HG03354 (cell line): ENCODE data around the gene B4GAT1.
"Not testable (repeated sequence)": the region's sequence is repeated elsewhere in the genome, so short reads cannot be mapped to it uniquely, and the experiment has no call there.

Source experiments
- ATAC-seq: cut with Tn5 transposase; IDR thresholded peaks from one replicate; pipeline ENCODE4 v1.9.1; 2021; ENCODE audit warnings: mild to moderate bottlenecking; ENCODE audit not compliant: unreplicated experiment, poor library complexity, severe bottlenecking

Gene B4GAT1

DNA sequence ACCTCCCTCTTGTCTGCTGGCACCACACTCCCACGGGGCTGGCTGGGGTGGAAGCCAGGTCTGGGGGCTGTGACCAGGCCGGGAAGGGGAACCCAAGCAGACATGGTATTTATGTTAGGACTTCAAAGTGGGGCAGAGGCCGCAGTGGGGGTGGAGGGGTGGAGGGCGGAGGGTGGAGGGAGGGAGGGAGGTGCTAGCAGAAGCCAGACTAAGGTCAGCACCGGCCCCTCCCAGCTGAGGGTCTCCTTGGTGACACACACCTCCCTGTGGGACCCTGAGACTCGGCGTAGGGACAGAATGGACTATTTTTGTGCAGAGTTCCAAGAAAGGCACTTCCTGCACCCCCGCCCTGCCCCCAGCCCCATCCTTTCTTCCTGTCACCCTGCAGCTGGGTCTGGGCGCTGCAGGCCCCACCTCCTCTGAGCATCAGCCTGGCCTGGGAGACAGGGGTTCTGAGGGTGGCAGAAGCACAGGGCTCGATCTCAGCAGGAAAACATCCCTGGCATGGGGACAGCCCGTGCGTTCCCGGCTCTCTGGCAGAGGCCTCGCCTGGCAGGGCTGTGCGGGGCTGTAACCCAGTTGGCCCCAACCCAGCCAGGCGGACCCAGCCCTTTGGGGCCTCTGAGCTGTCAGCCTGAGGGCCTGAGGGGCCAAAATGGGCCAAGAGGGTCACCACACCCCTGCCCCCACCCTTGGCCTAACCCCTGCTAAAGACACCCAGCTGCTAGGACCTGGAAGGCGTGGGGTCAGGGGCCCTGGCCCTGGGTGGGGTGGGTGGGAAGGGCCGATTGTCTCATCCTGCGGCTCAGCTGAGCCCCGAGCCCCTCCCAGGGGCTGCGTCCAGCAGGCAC lies 20.9 kb downstream of the B4GAT1 start:
- ATAC-seq, result no peak

DNA sequence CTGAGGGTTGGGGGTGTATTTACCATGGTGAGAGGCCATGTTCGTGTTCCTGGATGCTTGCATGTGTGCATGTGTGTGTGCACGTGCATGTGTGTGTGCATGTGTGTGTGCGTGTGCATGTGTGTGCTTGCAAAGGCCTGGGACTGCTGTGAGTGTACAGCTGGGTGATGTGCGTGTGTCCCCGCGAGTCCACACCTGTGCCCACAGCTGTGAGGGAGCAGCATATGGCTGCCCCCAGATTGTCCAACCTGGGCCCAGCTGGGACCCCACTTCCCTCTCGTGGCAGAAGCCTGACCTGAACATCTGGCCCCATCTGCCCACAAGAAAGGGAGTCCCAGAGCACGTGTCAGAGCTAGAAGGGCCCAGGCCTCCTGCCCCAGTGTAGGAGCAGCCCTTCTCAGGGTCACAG lies 22.2 kb downstream of the B4GAT1 start:
- ATAC-seq, result no peak

DNA sequence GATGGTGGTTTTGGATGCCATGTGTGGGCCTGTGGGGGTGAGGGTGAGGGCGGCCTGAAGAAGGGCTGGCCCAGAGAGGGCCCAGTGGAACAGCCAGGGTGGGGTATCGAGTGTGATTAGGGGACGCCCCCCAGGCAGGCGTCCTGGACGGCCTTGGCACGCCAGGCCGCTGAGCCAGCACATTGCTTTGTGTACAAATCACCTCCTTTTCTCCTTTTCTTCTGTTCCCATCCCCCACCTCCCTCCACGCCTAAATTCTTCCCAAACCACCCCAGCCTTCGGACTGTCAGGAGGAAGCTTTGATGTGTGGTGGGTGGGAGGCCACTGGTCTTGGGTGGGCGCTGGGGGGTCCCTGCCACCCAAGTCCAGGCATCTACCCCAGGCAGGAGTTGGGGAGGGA lies 22.8 kb downstream of the B4GAT1 start:
- ATAC-seq, result no peak

DNA sequence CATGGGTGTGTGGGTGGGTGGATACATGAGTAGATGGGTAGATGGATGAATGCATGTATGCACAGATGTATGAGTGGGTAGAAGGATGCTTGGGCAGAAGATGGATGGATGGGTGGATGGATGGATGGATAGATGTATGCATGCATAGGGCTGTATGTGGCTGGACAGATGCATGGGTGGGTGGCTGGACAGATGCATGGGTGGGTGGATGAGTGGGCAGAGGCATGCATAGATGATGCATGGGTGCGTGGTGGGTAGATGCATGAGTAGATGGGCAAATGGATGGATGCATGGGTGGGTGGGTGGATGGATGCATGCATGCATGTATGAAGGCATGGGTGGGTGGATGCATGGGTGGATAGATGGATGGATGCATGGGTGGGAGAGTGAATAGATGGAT lies 23.7 kb downstream of the B4GAT1 start:
- ATAC-seq, result no peak

DNA sequence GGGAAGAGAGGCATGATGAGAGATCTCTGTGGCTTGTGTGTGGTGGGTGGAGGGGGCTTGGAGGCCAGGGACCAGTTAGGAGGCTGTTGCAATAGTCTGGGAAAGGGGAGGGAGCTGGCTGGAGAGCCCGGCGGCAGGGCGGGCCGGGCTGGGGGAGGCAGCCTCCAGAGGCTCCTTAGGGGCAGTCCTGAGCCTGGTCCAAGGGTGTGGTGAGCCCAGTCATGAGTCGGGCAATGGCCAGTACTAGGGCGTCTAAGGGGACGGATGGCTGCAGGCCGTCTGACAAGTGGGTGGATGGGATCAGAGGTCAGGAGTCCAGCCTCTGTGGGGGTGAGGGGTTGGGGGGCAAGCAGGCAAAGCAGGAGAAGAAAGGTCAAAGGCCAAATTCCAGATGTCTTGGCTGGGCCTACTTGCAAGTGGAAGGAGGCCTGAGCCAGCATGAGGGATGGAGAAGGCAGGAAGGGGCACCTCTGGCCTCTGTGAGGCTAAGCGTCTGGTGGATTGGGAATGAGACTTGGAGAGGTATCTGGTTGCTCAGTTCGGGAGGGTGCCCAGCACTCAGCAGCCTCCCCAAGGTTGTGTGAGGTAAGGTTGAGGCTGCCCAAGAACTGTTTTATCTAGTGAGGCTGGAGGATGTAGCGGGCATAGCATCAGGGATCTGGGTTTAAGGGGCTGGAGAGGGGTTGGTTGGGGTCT lies 24.5 kb downstream of the B4GAT1 start:
- ATAC-seq, result no peak

DNA sequence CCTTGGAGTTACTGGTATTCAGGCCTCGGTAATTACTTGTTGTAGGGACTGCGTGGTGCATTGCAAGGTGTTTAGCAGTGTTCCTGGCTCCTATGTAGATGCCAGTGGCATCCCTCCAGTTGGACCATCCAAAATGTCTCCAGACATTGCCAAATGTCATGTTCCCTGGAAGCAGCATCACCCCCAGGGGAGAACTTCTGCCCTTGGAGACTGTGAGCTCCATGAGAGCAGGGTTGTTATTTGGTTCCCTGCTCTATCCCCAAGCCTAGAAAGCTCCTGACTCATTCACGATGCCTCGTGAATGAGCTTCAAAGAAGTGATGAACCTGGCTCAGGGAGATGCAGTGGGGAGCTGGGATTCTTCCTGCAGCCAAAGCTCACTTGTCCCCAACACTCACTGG lies 25.8 kb downstream of the B4GAT1 start:
- ATAC-seq, result no peak

DNA sequence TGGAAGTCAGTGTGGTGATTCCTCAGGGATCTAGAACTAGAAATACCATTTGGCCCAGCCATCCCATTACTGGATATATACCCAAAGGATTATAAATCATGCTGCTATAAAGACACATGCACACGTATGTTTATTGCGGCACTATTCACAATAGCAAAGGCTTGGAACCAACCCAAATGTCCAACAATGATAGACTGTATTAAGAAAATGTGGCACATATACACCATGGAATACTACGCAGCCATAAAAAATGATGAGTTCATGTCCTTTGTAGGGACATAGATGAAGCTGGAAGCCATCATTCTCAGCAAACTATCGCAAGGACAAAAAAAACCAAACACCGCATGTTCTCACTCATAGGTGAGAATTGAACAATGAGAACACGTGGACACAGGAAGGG lies 26.7 kb downstream of the B4GAT1 start:
- ATAC-seq, result not testable (repeated sequence)

DNA sequence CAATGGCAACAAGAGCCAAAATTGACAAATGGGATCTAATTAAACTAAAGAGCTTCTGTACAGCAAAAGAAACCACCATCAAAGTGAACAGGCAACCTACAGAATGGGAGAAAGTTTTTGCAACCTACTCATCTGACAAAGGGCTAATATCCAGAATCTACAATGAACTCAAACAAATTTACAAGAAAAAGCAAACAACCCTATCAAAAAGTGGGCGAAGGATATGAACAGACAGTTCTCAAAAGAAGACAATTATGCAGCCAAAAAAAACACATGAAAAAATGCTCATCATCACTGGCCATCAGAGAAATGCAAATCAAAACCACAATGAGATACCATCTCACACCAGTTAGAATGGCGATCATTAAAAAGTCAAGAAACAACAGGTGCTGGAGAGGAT lies 27.1 kb downstream of the B4GAT1 start:
- not testable (repeated sequence) for ATAC-seq

DNA sequence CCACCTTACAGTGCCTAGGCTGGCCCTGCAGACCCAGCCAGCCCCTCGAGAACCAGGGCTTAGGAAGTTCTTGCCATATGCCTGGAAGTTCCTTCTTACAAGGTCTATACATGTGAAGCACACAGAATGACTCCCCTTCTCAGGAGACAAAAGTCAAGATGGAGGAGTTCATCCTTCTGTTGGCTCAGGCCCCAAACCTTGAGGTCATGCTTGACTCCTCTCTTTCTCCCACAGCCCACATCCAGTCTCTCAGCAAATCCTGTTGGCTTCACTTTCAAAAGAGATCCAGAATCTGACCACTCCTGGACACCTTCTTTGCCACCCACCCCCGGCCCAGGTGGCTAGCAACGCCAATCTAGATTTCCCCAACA lies 28.8 kb downstream of the B4GAT1 start:
- no peak for ATAC-seq

DNA sequence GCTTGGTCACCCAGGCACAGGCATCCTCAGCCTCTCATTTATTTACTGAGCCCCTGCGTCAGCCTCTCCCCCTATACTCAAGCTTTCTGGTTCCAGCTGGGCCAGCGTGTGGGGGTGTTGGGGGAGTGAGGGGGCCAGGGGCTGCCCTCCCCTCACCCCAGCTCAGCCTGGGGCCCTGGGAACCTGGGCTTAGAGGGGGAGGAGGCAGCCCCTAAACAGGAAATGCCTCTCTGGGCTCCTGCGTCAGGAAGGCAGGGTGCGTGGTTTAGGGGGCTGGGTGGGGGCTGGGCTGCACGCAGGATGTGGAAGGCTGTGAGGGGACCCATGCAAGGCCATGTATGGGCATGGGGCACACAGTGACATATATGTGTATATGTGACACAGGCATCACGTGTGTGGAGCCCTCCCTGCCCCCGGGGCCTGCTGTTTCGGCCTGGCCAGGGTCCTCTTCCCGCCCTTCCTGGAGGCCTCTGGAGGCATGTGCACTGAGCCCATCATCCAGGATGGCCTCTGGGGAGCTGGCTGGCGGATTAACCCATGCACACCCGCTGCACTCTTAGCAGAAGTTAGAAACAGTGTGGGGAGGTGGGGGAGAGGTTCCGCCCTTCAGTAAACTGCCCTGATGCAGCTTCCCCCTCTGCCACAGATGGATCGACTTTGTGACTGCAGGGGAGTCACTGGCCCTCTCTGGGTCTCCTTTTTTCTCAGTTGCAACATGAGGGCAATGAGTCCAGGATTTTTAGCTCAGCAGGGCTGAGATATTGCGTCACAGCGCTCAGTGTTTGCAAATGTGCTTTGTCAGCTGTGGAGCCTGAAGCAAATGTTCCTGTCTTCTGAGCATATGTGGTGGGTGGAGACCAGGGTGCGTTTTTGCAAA lies 29.5 kb downstream of the B4GAT1 start:
- peak; percentile 42 for ATAC-seq

DNA sequence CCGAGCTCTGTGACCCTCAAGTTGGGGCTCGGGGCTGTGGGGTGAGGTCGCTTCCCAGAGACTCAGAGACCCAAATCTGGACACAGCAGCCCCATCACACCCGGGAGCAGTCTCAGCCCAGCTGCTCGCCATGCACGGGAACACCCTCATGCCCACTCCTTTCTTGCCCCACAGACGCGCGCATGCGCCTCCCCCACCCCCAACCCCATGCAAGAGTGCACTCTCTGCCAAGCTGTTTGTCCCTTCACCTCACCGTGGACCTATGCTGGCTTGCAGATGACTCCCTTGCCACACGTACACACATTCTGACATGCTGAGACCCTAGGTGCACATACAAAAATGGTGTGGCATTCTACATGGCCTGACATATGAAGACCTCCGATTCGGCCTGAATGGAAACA lies 30.1 kb downstream of the B4GAT1 start:
- ATAC-seq, result no peak

DNA sequence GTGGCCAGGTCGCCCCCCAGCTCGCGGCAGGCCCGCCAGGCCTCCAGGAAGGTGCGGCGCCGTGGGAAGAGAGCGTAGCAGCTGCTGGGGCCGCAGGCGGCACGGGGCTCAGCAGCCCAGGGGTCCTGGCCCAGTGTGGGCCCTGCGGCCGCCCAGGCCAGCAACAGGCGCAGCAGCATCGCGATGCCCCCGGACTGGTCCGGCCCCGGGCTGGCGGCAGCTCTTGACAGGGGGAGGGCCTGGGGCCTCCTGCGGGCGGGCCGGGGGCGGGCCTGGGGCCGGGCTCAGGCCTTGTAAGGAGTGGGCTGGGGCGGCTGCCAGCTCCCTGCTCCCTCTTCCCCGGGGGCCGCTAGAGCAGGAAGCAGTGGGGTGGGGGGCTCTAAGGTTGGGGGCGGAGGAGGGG lies 30.6 kb downstream of the B4GAT1 start, which contains the start of gene CD248:
CD248 (minus strand) TSS at position 196 of the 403 bp plus-strand sequence; CDS start at position 179, 17 bp downstream.
- ATAC-seq, result no peak

DNA sequence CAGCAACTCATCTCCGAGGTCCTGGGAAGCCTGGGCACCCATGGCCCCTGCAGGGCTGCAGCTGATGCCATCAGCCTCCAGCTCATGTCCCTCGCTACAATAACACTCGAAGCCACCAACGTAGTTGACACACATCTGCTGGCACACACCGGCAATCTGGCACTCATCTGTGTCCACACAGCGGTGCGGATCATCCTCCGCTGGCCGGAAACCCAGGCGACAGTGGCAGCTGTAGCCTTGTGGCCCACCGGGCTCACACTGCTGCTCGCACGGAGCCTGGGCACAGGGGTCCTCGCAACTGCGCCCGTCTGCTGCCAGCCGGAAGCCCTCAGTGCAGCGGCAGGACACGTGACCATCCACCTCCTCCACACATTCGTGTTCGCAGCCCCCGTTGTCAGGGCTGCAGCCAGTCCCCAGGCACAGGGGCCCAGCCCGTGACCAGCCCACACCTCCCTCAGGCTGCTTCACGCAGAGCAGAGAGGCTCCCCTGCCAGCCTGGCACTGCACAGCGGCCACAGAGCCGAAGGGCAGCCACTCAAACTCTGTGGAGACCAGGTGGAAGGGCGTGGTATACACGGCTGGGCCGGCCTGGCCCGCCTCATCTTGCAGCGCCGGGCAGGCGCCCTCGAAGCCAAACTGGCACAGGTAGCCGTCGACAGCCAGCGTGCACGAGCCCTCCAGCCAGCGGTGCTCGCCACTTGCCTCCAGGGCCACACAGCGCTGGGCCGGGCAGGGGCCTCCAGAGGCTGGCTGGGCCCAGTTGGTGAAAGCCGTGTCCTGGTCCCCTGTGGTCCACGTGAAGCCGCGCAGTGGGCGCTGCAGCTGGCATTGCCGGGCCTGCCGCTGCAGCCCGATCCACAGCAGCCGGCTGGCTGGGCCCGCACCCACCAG lies 31.3 kb downstream of the B4GAT1 start:
- no peak for ATAC-seq

DNA sequence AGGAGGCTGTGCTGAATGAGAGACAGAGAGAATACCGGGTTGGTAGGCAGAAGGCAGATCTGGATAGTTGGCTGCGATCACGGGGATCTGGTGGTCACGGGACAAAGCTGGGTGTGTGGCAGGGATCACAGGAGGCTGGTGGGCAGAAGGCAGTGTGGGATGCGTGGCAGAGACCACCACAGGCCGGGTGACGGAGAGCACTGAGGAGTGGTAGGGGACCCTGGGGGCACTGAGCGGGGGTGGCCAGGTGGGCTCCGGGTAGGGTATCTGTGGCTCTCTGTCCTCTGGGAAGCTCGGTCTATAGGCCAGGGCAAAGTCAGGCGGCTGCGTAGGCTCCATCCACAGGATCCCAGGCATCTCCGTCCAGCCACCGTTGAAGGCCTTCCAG lies 31.9 kb downstream of the B4GAT1 start:
- ATAC-seq, result no peak

DNA sequence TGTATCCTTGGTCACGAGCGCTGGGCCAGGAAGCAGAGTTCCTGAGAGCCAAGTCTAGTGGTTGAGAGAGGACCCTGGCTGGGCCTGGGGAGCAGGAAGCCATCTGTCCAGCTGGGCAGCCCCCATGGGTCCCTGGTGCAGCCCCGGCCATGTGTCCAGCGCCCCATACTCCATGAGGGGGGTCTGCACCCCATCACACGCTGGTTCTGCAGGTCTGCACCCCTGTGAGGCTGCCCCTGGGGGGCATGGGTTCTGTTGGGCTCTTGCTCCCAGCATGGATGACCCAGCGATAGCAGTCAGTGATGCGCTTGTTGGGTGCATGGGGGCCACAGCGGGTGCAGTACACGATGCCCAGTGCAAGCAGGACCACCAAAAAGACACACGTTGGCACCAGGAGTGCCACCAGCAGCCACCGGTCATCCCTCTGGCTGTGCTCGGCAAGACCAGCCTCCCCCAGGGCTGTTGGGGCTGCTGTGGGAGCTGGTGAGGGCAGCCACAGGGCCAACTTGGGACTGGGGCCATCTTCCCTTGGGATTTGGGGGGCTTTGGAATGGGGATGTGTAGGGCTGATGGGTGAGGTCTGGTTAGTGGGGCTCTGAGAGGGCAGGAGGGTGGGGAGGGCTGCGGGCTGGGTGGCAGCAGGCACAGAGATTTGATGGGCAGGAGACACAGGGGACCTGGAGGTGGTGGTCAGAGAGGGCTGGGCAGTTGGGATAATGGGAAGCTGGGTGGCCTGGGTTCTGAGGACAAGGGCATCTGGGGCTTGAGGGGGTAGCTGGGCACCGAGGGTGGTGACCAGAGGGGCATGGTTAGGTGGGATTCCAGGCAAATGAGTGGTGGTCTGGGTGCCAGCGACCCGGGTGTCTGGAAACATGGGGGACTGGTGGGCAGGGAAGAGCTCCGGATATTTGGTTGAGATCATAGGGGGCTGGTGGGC lies 32.6 kb downstream of the B4GAT1 start:
- ATAC-seq, result no peak

DNA sequence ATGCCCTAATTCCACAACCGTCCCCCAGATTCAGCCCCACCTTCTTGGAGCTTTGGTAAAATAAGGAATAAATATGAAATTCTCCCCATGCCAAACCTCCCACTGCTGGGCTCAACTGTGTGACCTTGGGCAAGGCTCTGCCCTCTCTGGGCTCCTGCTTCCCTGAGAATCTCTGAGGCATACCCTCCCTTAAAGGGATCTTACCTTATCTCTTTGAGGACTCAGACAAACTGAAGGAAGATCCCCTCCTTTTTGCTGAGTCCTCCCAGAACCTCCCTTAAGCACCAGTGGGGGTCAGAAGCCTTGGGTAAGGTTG lies 33.3 kb downstream of the B4GAT1 start:
- no peak for ATAC-seq

DNA sequence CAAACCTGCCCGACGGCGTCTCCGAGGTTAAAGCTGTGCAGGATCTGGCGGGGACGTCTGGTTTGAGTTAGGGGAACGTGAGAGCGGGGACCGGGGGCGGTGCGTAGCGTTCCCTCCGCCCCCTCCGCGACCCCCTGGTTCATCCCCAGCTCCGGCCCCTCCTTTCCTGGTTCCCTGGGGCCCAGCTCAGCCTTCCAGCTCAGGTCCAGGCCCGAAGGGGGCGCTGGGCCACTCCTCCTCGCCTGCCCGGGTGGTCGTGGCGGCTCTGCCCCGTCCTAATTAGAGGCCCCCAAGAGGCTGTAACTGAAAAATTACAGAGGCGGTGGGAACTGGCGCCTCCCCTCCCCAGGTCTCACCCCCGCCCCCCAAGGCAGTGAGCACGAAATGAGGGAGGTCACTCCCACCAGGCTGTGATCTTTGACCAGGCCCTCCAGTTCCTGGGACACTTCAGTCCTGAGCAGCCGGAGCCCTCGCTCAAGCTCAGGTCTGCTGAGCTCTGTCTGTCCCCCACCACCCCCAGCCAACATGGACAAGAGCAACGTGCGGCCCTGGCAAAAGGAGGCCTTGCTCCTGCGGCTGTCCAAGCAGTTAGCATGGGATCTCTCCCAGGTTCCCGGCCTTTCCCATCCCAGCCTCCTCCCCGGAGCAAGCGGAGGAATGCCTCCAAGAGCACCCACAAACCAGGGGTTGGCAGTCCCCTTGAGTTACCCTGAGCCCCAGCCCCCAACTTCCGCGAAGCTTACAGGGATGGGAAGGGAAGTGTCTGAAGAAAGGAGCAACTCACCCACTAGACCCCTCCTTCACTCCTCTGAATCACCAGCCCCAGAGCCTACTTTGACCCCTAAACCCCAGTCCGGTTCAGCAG lies 33.9 kb downstream of the B4GAT1 start:
- no peak for ATAC-seq
